ENCODE results near the gene SLC7A9. TPM values are rescaled to one million over a fixed set of nuclear protein-coding genes. Genes with fewer than 3 reads are reported as not detected.

The SLC7A9 gene
- total and polyA plus RNA-seq, 2 donors (not counting 3 experiments of a cell fraction or from before 2014, with no cell fraction given): 0.06 TPM; not detected in 1

GRCh38 chr19:32830231-32831014, 39.1 kb downstream of the SLC7A9 start:
- POLR2A ChIA-PET: no interaction called here
- no peak for FAIRE-seq
- H3K9me1 ChIP-seq (replicated peaks; ENCODE audit: control insufficient read depth, extremely low read depth, insufficient read depth, low read length): no peaks in the 10 kb centered on the region
- no peak overlapping the region for H3K27ac ChIP-seq (ENCODE audit: insufficient read depth, low read depth, low read length)
- no peak overlapping the region for H2AFZ ChIP-seq (ENCODE audit: low read depth, low read length)
- no peak for TF ChIP-seq JUN (IDR thresholded peaks at IDR 0.05; ENCODE audit: borderline replicate concordance, insufficient read depth, insufficient read length, low read depth)
- TF ChIP-seq, protein P1, sequence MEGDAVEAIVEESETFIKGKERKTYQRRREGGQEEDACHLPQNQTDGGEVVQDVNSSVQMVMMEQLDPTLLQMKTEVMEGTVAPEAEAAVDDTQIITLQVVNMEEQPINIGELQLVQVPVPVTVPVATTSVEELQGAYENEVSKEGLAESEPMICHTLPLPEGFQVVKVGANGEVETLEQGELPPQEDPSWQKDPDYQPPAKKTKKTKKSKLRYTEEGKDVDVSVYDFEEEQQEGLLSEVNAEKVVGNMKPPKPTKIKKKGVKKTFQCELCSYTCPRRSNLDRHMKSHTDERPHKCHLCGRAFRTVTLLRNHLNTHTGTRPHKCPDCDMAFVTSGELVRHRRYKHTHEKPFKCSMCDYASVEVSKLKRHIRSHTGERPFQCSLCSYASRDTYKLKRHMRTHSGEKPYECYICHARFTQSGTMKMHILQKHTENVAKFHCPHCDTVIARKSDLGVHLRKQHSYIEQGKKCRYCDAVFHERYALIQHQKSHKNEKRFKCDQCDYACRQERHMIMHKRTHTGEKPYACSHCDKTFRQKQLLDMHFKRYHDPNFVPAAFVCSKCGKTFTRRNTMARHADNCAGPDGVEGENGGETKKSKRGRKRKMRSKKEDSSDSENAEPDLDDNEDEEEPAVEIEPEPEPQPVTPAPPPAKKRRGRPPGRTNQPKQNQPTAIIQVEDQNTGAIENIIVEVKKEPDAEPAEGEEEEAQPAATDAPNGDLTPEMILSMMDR (IDR thresholded peaks at IDR 0.05; ENCODE audit: extremely low read depth in 1 of 2, insufficient read depth in 1 of 2, low read depth in 1 of 2, low read length in 2 of 2): no peak
- TF ChIP-seq GATA2 (IDR thresholded peaks at IDR 0.05; ENCODE audit: insufficient read depth, insufficient read length, low read depth, low read length): no peak
- no peak for TF ChIP-seq POLR2A (IDR thresholded peaks at IDR 0.05; ENCODE audit: low read depth, low read length)
- no peak for TF ChIP-seq MYC (IDR thresholded peaks at IDR 0.05; ENCODE audit: low read depth, low read length)
- no peak for TF ChIP-seq MAX (IDR thresholded peaks at IDR 0.05; ENCODE audit: insufficient read depth, insufficient read length)
- TF ChIP-seq POLR2AphosphoS5 (IDR thresholded peaks at IDR 0.05; ENCODE audit: insufficient read depth, low read depth, low read length): no peak
- TF ChIP-seq EZH2 (IDR thresholded peaks at IDR 0.05; ENCODE audit: borderline replicate concordance, low read depth, low read length, severe bottlenecking): no peak
- TF ChIP-seq FOS (IDR thresholded peaks at IDR 0.05; ENCODE audit: borderline replicate concordance, insufficient read depth, low read length): no peak
- no peaks in the 10 kb centered on the region for H4K20me1 ChIP-seq (replicated peaks; ENCODE audit: control insufficient read depth, extremely low read depth, insufficient read depth, low read length)
- H3K9ac ChIP-seq (replicated peaks; ENCODE audit: extremely low read depth, insufficient read depth, low read length): no peak overlapping the region
- no peak for DNase-seq (ENCODE audit: low read depth, low spot score)
- no peaks in the 10 kb centered on the region for H3K36me3 ChIP-seq (ENCODE audit: control insufficient read depth in 2 of 2, extremely low read depth in 1 of 2, insufficient read depth in 2 of 2, low read length in 2 of 2)
- H3K4me1 ChIP-seq (ENCODE audit: control insufficient read depth, extremely low read depth, insufficient read depth, low read length): no peaks in the 10 kb centered on the region
- H3K27me3 ChIP-seq (ENCODE audit: control insufficient read depth in 2 of 2, insufficient read depth in 2 of 2, low read length in 2 of 2): no peaks in the 10 kb centered on the region
- CTCF ChIA-PET: no interaction called here
- dilution Hi-C loops (cut with MboI; ENCODE audit: extremely low pct_ligation_motif_present, low sequenced_read_pairs): no loop called here
- no peaks in the 10 kb centered on the region for H3K79me2 ChIP-seq (ENCODE audit: control insufficient read depth, insufficient read depth, low read length)
- intact Hi-C loops (cut with micrococcal nuclease): no loop called here
- H3K9me3 ChIP-seq (replicated peaks; ENCODE audit: control insufficient read depth, insufficient read depth, low read length): no peaks in the 10 kb centered on the region
- no peak overlapping the region for H3K4me3 ChIP-seq (replicated peaks in 1 of 3; ENCODE audit: insufficient read depth in 1 of 3, low read depth in 1 of 3, low read length in 3 of 3)
- no TSS peak for BruUV-seq (replicated peaks)
- no peak overlapping the region for H3K4me2 ChIP-seq (ENCODE audit: insufficient read depth, low read length)
